OCI-LY3 (cell line): ENCODE measurements around the gene GNG13.

Experiments used
- H2AFZ ChIP-seq: fragments of 200-600, 300-600 bp; shearing (Covaris generic); 2 replicates; pipeline ENCODE4 v1.6.0; 2014; ENCODE audit warnings: antibody characterized with exemption, low read depth, low read length
- H3K27ac ChIP-seq: fragments of 200-600, 300-600 bp; sonication (generic); 2 replicates; pipeline ENCODE4 v1.5.1; 2014; ENCODE audit warnings: mild to moderate bottlenecking, low read length, moderate library complexity, mixed read lengths
- H3K27me3 ChIP-seq: fragments of 200-600, 300-600 bp; sonication (generic); 2 replicates; pipeline ENCODE4 v1.6.1; 2014; ENCODE audit warnings: low read depth, low read length, mixed read lengths
- H3K36me3 ChIP-seq: fragments of 200-600, 300-600 bp; sonication (generic); replicated peaks from 2 replicates; pipeline ENCODE3; 2014; ENCODE audit warnings: low read depth, low read length, mixed read lengths
- H3K4me1 ChIP-seq: fragments of 300-600, 200-600 bp; sonication (generic); 2 replicates; pipeline ENCODE4 v1.6.1; 2014; ENCODE audit warnings: low read length, mixed read lengths
- H3K4me2 ChIP-seq: fragments of 200-600, 300-600 bp; sonication (generic); 2 replicates; pipeline ENCODE4 v1.6.1; 2014; ENCODE audit warnings: low read length, mixed read lengths
- H3K4me3 ChIP-seq: fragments of 300-600, 200-600 bp; sonication (generic); 2 replicates; pipeline ENCODE4 v1.5.1; 2014; ENCODE audit warnings: antibody characterized with exemption, mild to moderate bottlenecking, low read length, moderate library complexity
- H3K79me2 ChIP-seq: fragments of 300-600, 200-600 bp; shearing (Covaris generic); 2 replicates; pipeline ENCODE4 v1.6.1; 2014; ENCODE audit warnings: mild to moderate bottlenecking, low read length, mixed read lengths
- H3K9ac ChIP-seq: fragments of 300-600, 200-600 bp; shearing (Covaris generic); 2 replicates; pipeline ENCODE4 v1.6.0; 2014; ENCODE audit warnings: mild to moderate bottlenecking, low read length, moderate library complexity
- H3K9me3 ChIP-seq: fragments of 200-600, 300-600 bp; shearing (Covaris generic); 2 replicates; pipeline ENCODE4 v1.6.1; 2014; ENCODE audit warnings: low read length, mixed read lengths; ENCODE audit not compliant: insufficient read depth
- H4K20me1 ChIP-seq: fragments of 200-600, 300-600 bp; sonication (generic); 2 replicates; pipeline ENCODE4 v1.6.1; 2016; ENCODE audit warnings: low read length, mixed read lengths; ENCODE audit not compliant: insufficient read depth
- EZH2phosphoT487 ChIP-seq: fragments of 200-600 bp; shearing (Covaris generic); IDR thresholded peaks from 2 replicates; pipeline ENCODE4 v1.6.1; 2018; ENCODE audit warnings: antibody characterized with exemption, mixed run types, low read depth
- TF ChIP-seq, protein P1 (sequence below): fragments of 200-600, 300-600 bp; sonication (generic); IDR thresholded peaks from 2 replicates; pipeline ENCODE4 v1.5.1; 2014; ENCODE audit warnings: antibody characterized with exemption, low read length, low read depth

Gene GNG13

DNA sequence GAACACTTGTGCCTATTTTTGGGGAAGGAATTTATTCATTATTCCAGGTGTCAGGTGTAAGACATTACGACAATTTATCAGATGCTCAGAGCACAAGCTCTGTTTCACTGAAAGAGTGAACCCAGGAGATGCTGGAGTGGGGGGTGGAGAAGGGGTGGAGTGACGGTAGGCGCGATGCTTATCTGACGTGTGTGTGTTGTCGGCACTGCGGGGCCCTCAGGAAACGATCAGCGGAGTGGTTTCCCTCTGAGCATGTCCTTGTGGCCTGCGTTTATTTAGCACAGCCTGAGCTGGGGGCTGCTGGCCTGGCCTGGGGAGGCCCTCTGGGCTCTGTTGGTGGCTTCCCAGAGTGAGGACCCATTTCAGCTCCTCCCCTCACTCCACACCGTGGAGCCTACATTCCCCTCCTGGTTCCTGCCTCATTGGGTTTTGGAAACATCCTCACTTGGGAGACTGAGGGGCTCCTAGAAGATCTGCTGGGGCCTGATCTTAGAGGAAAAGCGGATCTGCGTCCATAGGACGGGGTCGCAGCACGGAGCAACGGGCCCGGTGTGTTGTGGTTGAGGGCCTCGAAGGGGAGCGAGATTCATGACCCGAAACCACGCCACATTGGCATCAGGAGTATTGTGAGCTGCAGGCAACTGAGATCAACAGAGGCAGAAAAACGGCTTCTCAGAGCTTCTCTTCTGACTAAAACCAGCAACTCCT is 19.0 kb upstream of the GNG13 start:
- H3K9ac ChIP-seq = no peak overlapping the region
- no peaks in the 10 kb centered on the region for H3K27me3 ChIP-seq
- no peak overlapping the region for H3K4me2 ChIP-seq

GRCh38 chr16:818592-818991 is 18.1 kb upstream of the GNG13 start:
- no peak overlapping the region for H2AFZ ChIP-seq
- H3K4me2 ChIP-seq = no peak overlapping the region
- H3K36me3 ChIP-seq = no peaks in the 10 kb centered on the region
- no peak for TF ChIP-seq EZH2phosphoT487
- TF ChIP-seq, protein P1, sequence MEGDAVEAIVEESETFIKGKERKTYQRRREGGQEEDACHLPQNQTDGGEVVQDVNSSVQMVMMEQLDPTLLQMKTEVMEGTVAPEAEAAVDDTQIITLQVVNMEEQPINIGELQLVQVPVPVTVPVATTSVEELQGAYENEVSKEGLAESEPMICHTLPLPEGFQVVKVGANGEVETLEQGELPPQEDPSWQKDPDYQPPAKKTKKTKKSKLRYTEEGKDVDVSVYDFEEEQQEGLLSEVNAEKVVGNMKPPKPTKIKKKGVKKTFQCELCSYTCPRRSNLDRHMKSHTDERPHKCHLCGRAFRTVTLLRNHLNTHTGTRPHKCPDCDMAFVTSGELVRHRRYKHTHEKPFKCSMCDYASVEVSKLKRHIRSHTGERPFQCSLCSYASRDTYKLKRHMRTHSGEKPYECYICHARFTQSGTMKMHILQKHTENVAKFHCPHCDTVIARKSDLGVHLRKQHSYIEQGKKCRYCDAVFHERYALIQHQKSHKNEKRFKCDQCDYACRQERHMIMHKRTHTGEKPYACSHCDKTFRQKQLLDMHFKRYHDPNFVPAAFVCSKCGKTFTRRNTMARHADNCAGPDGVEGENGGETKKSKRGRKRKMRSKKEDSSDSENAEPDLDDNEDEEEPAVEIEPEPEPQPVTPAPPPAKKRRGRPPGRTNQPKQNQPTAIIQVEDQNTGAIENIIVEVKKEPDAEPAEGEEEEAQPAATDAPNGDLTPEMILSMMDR = no peak
- H3K9me3 ChIP-seq = no peaks in the 10 kb centered on the region
- H3K27ac ChIP-seq = no peak overlapping the region
- H3K4me3 ChIP-seq = no peak overlapping the region
- H3K27me3 ChIP-seq = no peaks in the 10 kb centered on the region
- no peak overlapping the region for H3K9ac ChIP-seq
- no peaks in the 10 kb centered on the region for H4K20me1 ChIP-seq
- peaks cover 4% of the 10 kb centered on the region; the same call in 1 of the 2 replicates for H3K4me1 ChIP-seq
- H3K79me2 ChIP-seq = no peaks in the 10 kb centered on the region

More for the DNA sequence above, 19.0 kb upstream of the GNG13 start:
- TF ChIP-seq EZH2phosphoT487 = no peak
- TF ChIP-seq, protein P1 = no peak
- Histone ChIP-seq H2AFZ (no peak overlapping the region), H3K4me3 (no peak overlapping the region), H3K27ac (no peak overlapping the region), H3K36me3 (no peaks in the 10 kb centered on the region), H3K79me2 (no peaks in the 10 kb centered on the region), H3K4me1 (peaks cover 4% of the 10 kb centered on the region; the same call in 1 of the 2 replicates), H3K9me3 (no peaks in the 10 kb centered on the region), H4K20me1 (no peaks in the 10 kb centered on the region)

- Histone ChIP-seq H4K20me1 (no peaks in the 10 kb centered on the region), H3K27ac (no peak overlapping the region), H3K36me3 (no peaks in the 10 kb centered on the region), H2AFZ (no peak overlapping the region), H3K4me1 (peaks cover 4% of the 10 kb centered on the region; the same call in 1 of the 2 replicates), H3K4me2 (no peak overlapping the region), H3K4me3 (no peak overlapping the region), H3K9me3 (no peaks in the 10 kb centered on the region), H3K27me3 (no peaks in the 10 kb centered on the region), H3K9ac (no peak overlapping the region), H3K79me2 (no peaks in the 10 kb centered on the region)
- TF ChIP-seq EZH2phosphoT487 = no peak
- TF ChIP-seq, protein P1 = no peak
Observed at GRCh38 chr16:818132-818531, 17.6 kb upstream of the GNG13 start.

- H3K79me2 ChIP-seq = no peaks in the 10 kb centered on the region
- H3K4me3 ChIP-seq = no peak overlapping the region
- TF ChIP-seq EZH2phosphoT487 = no peak
- TF ChIP-seq, protein P1 = no peak
- H3K36me3 ChIP-seq = no peaks in the 10 kb centered on the region
- H3K9me3 ChIP-seq = no peaks in the 10 kb centered on the region
- H3K9ac ChIP-seq = no peak overlapping the region
- H3K27me3 ChIP-seq = no peaks in the 10 kb centered on the region
- H3K4me1 ChIP-seq = peaks cover 4% of the 10 kb centered on the region; the same call in 1 of the 2 replicates
- no peak overlapping the region for H3K4me2 ChIP-seq
- no peak overlapping the region for H2AFZ ChIP-seq
- no peak overlapping the region for H3K27ac ChIP-seq
- no peaks in the 10 kb centered on the region for H4K20me1 ChIP-seq
Observed at GRCh38 chr16:817001-817906, 16.7 kb upstream of the GNG13 start.
